Duodenal mucosa (tissue), 2 donors: ENCODE measurements around the gene PCCA.

Experiments
- H3K27ac ChIP-seq: one replicate; pipeline ENCODE4 v1.7.0; 2013; ENCODE audit warnings: low read depth, low read length
- H3K27me3 ChIP-seq, 2 donors: one replicate each; pipeline ENCODE4 v1.7.0; 2013; ENCODE audit warnings: low read length in 2 of 2, control low read depth in 1 of 2; ENCODE audit not compliant: insufficient read depth in 2 of 2, control insufficient read depth in 1 of 2
- H3K36me3 ChIP-seq, 2 donors: one replicate each; pipeline ENCODE4 v1.7.0; 2013; ENCODE audit warnings: low read length in 2 of 2, control low read depth in 1 of 2; ENCODE audit not compliant: insufficient read depth in 2 of 2, control insufficient read depth in 1 of 2
- H3K4me1 ChIP-seq, 2 donors: one replicate each; pipeline ENCODE4 v1.7.0; 2013; ENCODE audit warnings: low read length in 2 of 2, control low read depth in 1 of 2; ENCODE audit not compliant: insufficient read depth in 2 of 2, control insufficient read depth in 1 of 2
- H3K4me3 ChIP-seq, 2 donors: one replicate each; pipeline ENCODE4 v1.7.0; 2013; ENCODE audit warnings: low read length in 2 of 2, low read depth in 1 of 2
- H3K9ac ChIP-seq, 2 donors: one replicate each; pipeline ENCODE4 v1.7.0; 2013; ENCODE audit warnings: low read length in 2 of 2, low read depth in 1 of 2
- H3K9me3 ChIP-seq, 2 donors: one replicate each; pipeline ENCODE4 v1.7.0; 2013; ENCODE audit warnings: low read length in 2 of 2, control low read depth in 1 of 2; ENCODE audit not compliant: control insufficient read depth in 1 of 2

Gene PCCA

GRCh38 chr13:100491164-100491842, 402.4 kb downstream of the PCCA start:
- no peak overlapping the region for H3K4me3 ChIP-seq
- H3K9me3 ChIP-seq: no peaks in the 10 kb centered on the region
- H3K36me3 ChIP-seq: no peaks in the 10 kb centered on the region
- no peak overlapping the region for H3K9ac ChIP-seq
- H3K27ac ChIP-seq: no peak overlapping the region
- no peaks in the 10 kb centered on the region for H3K27me3 ChIP-seq
- H3K4me1 ChIP-seq: no peaks in the 10 kb centered on the region

- no peaks in the 10 kb centered on the region for H3K4me1 ChIP-seq
- no peaks in the 10 kb centered on the region for H3K9me3 ChIP-seq
- no peak overlapping the region for H3K9ac ChIP-seq
- no peak overlapping the region for H3K27ac ChIP-seq
- no peaks in the 10 kb centered on the region for H3K27me3 ChIP-seq
- H3K4me3 ChIP-seq: no peak overlapping the region
- H3K36me3 ChIP-seq: no peaks in the 10 kb centered on the region
Measured at GRCh38 chr13:100493418-100493817, 404.5 kb downstream of the PCCA start.

GRCh38 chr13:100495455-100495854, 406.6 kb downstream of the PCCA start:
- H3K9ac ChIP-seq: no peak overlapping the region
- no peak overlapping the region for H3K27ac ChIP-seq
- no peak overlapping the region for H3K4me3 ChIP-seq
- H3K9me3 ChIP-seq: no peaks in the 10 kb centered on the region
- no peaks in the 10 kb centered on the region for H3K4me1 ChIP-seq
- no peaks in the 10 kb centered on the region for H3K36me3 ChIP-seq
- H3K27me3 ChIP-seq: no peaks in the 10 kb centered on the region

GRCh38 chr13:100497389-100497788, 408.5 kb downstream of the PCCA start:
- no peaks in the 10 kb centered on the region for H3K36me3 ChIP-seq
- H3K27ac ChIP-seq: no peak overlapping the region
- H3K9me3 ChIP-seq: no peaks in the 10 kb centered on the region
- no peaks in the 10 kb centered on the region for H3K4me1 ChIP-seq
- H3K9ac ChIP-seq: no peak overlapping the region
- no peak overlapping the region for H3K4me3 ChIP-seq
- no peaks in the 10 kb centered on the region for H3K27me3 ChIP-seq

- no peak overlapping the region for H3K27ac ChIP-seq
- no peak overlapping the region for H3K9ac ChIP-seq
- H3K4me1 ChIP-seq: peaks cover 0 to 4% of the 10 kb centered on the region in 2 donors
- no peaks in the 10 kb centered on the region for H3K9me3 ChIP-seq
- no peaks in the 10 kb centered on the region for H3K27me3 ChIP-seq
- no peak overlapping the region for H3K4me3 ChIP-seq
- H3K36me3 ChIP-seq: no peaks in the 10 kb centered on the region
Measured at GRCh38 chr13:100502446-100502845, 413.6 kb downstream of the PCCA start.

- Histone ChIP-seq H3K4me1 (peaks cover 0 to 4% of the 10 kb centered on the region in 2 donors), H3K9ac (no peak overlapping the region), H3K9me3 (no peaks in the 10 kb centered on the region), H3K27ac (no peak overlapping the region), H3K27me3 (no peaks in the 10 kb centered on the region), H3K36me3 (no peaks in the 10 kb centered on the region), H3K4me3 (no peak overlapping the region)
Measured at GRCh38 chr13:100503622-100504021, 414.7 kb downstream of the PCCA start.

- no peaks in the 10 kb centered on the region for H3K36me3 ChIP-seq
Measured at GRCh38 chr13:100506154-100506553, 417.3 kb downstream of the PCCA start.

GRCh38 chr13:100506600-100507422, 417.9 kb downstream of the PCCA start:
- Histone ChIP-seq H3K27me3 (no peaks in the 10 kb centered on the region), H3K4me1 (peaks cover 0 to 4% of the 10 kb centered on the region in 2 donors), H3K27ac (no peak overlapping the region), H3K9me3 (no peaks in the 10 kb centered on the region), H3K4me3 (no peak overlapping the region), H3K9ac (no peak overlapping the region), H3K36me3 (no peaks in the 10 kb centered on the region)

More at GRCh38 chr13:100506154-100506553, 417.3 kb downstream of the PCCA start:
- Histone ChIP-seq H3K4me1 (peaks cover 0 to 4% of the 10 kb centered on the region in 2 donors), H3K27me3 (no peaks in the 10 kb centered on the region), H3K4me3 (no peak overlapping the region), H3K9ac (no peak overlapping the region), H3K27ac (no peak overlapping the region), H3K9me3 (no peaks in the 10 kb centered on the region)

- no peaks in the 10 kb centered on the region for H3K27me3 ChIP-seq
- H3K4me1 ChIP-seq: peaks cover 0 to 4% of the 10 kb centered on the region in 2 donors
- H3K9ac ChIP-seq: no peak overlapping the region
- H3K27ac ChIP-seq: no peak overlapping the region
- H3K9me3 ChIP-seq: no peaks in the 10 kb centered on the region
- no peak overlapping the region for H3K4me3 ChIP-seq
- H3K36me3 ChIP-seq: no peaks in the 10 kb centered on the region
Measured at GRCh38 chr13:100508455-100508854, 419.6 kb downstream of the PCCA start.

- no peaks in the 10 kb centered on the region for H3K9me3 ChIP-seq
- H3K27ac ChIP-seq: no peak overlapping the region
- no peaks in the 10 kb centered on the region for H3K36me3 ChIP-seq
- no peak overlapping the region for H3K9ac ChIP-seq
- H3K27me3 ChIP-seq: no peaks in the 10 kb centered on the region
- H3K4me3 ChIP-seq: no peak overlapping the region
- H3K4me1 ChIP-seq: peaks cover 0 to 4% of the 10 kb centered on the region in 2 donors
Measured at GRCh38 chr13:100508996-100509395, 420.1 kb downstream of the PCCA start.
